ENCODE results near the gene PITPNC1. TPM values are rescaled to one million over a fixed set of nuclear protein-coding genes. Genes with fewer than 3 reads are reported as not detected.

PITPNC1 gene
- total and polyA plus RNA-seq, 2 of the 13 experiments (the other 11 are each of a cell fraction or from before 2014, with no cell fraction given) = 4.1 to 5.7 TPM

GRCh38 chr17:67663457-67663856 lies 286.4 kb downstream of the PITPNC1 start:
- no peaks in the 10 kb centered on the region for H3K4me1 ChIP-seq (ENCODE audit: insufficient read depth, low read length)
- 67% methylated on average over 9 of the region's 9 CpGs for WGBS (ENCODE audit: low lambda C conversion rate)
- no peak overlapping the region for H3K4me2 ChIP-seq (ENCODE audit: low read depth, low read length)
- no peak overlapping the region for H2AFZ ChIP-seq (ENCODE audit: low read length)
- no peak for FAIRE-seq
- BruUV-seq (replicated peaks) = no TSS peak
- H3K4me3 ChIP-seq (replicated peaks in 1 of 3; ENCODE audit: insufficient read depth in 1 of 3, low read depth in 2 of 3, low read length in 3 of 3) = no peak overlapping the region
- H3K9me3 ChIP-seq (ENCODE audit: low read length) = no peaks in the 10 kb centered on the region
- H3K36me3 ChIP-seq (replicated peaks in 1 of 2; ENCODE audit: control insufficient read depth in 1 of 2, insufficient read depth in 2 of 2, low read length in 2 of 2) = no peaks in the 10 kb centered on the region
- H3K27me3 ChIP-seq (ENCODE audit: control insufficient read depth in 1 of 2, insufficient read depth in 2 of 2, low read length in 2 of 2) = no peaks in the 10 kb centered on the region; a peak in 1 of 5 replicates
- TF ChIP-seq CTCF (CRISPR knock-in tag; IDR thresholded peaks at IDR 0.05) (peak; percentile 23; the same call in 1 of the 2 replicates), ZXDC (CRISPR knock-in tag; IDR thresholded peaks at IDR 0.05) (no peak), ZNF362 (CRISPR knock-in tag; IDR thresholded peaks at IDR 0.05; ENCODE audit: borderline replicate concordance) (0 out of 2 replicates have a peak, but pooled peaks have one; percentile 31), STAG1 (CRISPR knock-in tag; IDR thresholded peaks at IDR 0.05) (peak; percentile 35; the same call in 1 of the 2 replicates)
- H4K20me1 ChIP-seq (ENCODE audit: insufficient read depth, low read length) = no peaks in the 10 kb centered on the region
- ATAC-seq = no peak
- no peak overlapping the region for H3K9ac ChIP-seq (ENCODE audit: insufficient read depth, low read depth, low read length)
- POLR2A ChIA-PET = no interaction called here
- no peak for DNase-seq (ENCODE audit: low spot score)
- intact Hi-C loops (cut with micrococcal nuclease; ENCODE audit: unreplicated experiment) = no loop called here
- no peak overlapping the region for H3K27ac ChIP-seq (ENCODE audit: extremely low read length, insufficient read depth, low read length)
- in situ Hi-C loops (cut with HindIII; ENCODE audit: extremely low pct_ligation_motif_present, low pct_unique_long_range_greater_than_20kb) = no loop called here
- CTCF ChIA-PET (ENCODE audit: low intra/inter-chr PET ratio, low total read pairs) = no interaction called here
- no peaks in the 10 kb centered on the region for H3K79me2 ChIP-seq (ENCODE audit: insufficient read depth, low read length)
